PC-3 (cell line): Measurements from ENCODE around the gene ARPC5. TPM values are rescaled to one million over a fixed set of nuclear protein-coding genes. Genes with fewer than 3 reads are reported as not detected.

ENCODE experiments used
- ATAC-seq: fragments of 200-7000 bp; cut with Tn5 transposase; 2 replicates; pipeline ENCODE4 v1.9.1; 2020; ENCODE audit warnings: mild to moderate bottlenecking, moderate library complexity
- BruUV-seq: library from RNA; stranded (reverse); fragments of 400-500 nt; replicated peaks from 2 replicates; lab custom pipeline; 2021; lab: Mats Ljungman, UMichigan
- CTCF ChIA-PET: fragments of 300-600 bp; sonication (Branson Sonifier 250); formaldehyde crosslinking; loops from one replicate; lab custom pipeline; 2022; ENCODE audit warnings: antibody characterized with exemption; lab: Charles Lee
- POLR2A ChIA-PET: fragments of 300-600 bp; sonication (Branson Sonifier 250); formaldehyde crosslinking; loops from one replicate; lab custom pipeline; 2022; ENCODE audit warnings: antibody characterized with exemption; ENCODE audit not compliant: unreplicated experiment; lab: Charles Lee
- DNase-seq: peaks from one replicate; pipeline ENCODE4 v3.0.0-alpha.2; 2015
- H2AFZ ChIP-seq: fragments of 300-600 bp; sonication (generic); 2 replicates; pipeline ENCODE4 v1.6.0; 2016; ENCODE audit warnings: antibody characterized with exemption, low read length
- H3F3A ChIP-seq: fragments of 300-600 bp; sonication (generic); one replicate; pipeline ENCODE4 v1.6.0; 2017; ENCODE audit warnings: antibody characterized with exemption, low read length, control low read depth, mild to moderate bottlenecking; ENCODE audit not compliant: unreplicated experiment
- H3K27ac ChIP-seq: fragments of 300-600 bp; sonication (generic); 2 replicates; pipeline ENCODE4 v1.5.1; 2016; ENCODE audit warnings: mild to moderate bottlenecking, low read length
- H3K27me3 ChIP-seq: fragments of 300-600 bp; sonication (generic); 2 replicates; pipeline ENCODE4 v1.6.1; 2016; ENCODE audit warnings: low read length, mixed read lengths
- H3K36me3 ChIP-seq: fragments of 300-600 bp; sonication (generic); 2 replicates; pipeline ENCODE4 v1.6.1; 2016; ENCODE audit warnings: low read depth, mixed run types, low read length, mixed read lengths
- H3K4me1 ChIP-seq: fragments of 300-600 bp; sonication (generic); 2 replicates; pipeline ENCODE4 v1.5.1; 2016; ENCODE audit warnings: low read length; ENCODE audit not compliant: insufficient read depth
- H3K4me2 ChIP-seq: fragments of 300-600 bp; sonication (generic); 2 replicates; pipeline ENCODE4 v1.6.0; 2016; ENCODE audit warnings: low read length
- H3K4me3 ChIP-seq: fragments of 300-600 bp; sonication (generic); 2 replicates; pipeline ENCODE4 v1.5.1; 2016; ENCODE audit warnings: mild to moderate bottlenecking, low read length, mixed read lengths
- H3K79me2 ChIP-seq: fragments of 300-600 bp; sonication (generic); 2 replicates; pipeline ENCODE4 v1.6.1; 2017; ENCODE audit warnings: low read length, mixed read lengths
- H3K9ac ChIP-seq: fragments of 300-600 bp; sonication (generic); 2 replicates; pipeline ENCODE4 v1.6.0; 2016; ENCODE audit warnings: mild to moderate bottlenecking, low read length
- H3K9me2 ChIP-seq: fragments of 300-600 bp; sonication (generic); replicated peaks from 2 replicates; pipeline ENCODE4 v1.6.1; 2016; ENCODE audit warnings: mixed run types, low read length, mixed read lengths
- H3K9me3 ChIP-seq: fragments of 300-600 bp; sonication (generic); 2 replicates; pipeline ENCODE4 v1.6.1; 2016; ENCODE audit warnings: low read length, mixed read lengths
- H4K20me1 ChIP-seq: fragments of 300-600 bp; sonication (generic); 2 replicates; pipeline ENCODE4 v1.6.1; 2016; ENCODE audit warnings: low read length, mixed read lengths
- CTCF ChIP-seq: fragments of 300-600 bp; sonication (generic); conservative IDR thresholded peaks from 2 replicates; pipeline ENCODE4 v1.5.1; 2017; ENCODE audit warnings: antibody characterized with exemption, low read depth, mild to moderate bottlenecking, low read length
- EZH2 ChIP-seq: fragments of 300-600 bp; sonication (generic); IDR thresholded peaks from one replicate; pipeline ENCODE4 v1.6.1; 2017; ENCODE audit warnings: antibody characterized with exemption, mild to moderate bottlenecking, low read length; ENCODE audit not compliant: unreplicated experiment
- EZH2phosphoT487 ChIP-seq: fragments of 300-600 bp; sonication (generic); IDR thresholded peaks from 2 replicates; pipeline ENCODE4 v1.6.1; 2018; ENCODE audit warnings: mild to moderate bottlenecking, antibody characterized with exemption, low read length, borderline replicate concordance
- intact Hi-C: fragments of 100-400 bp; cut with micrococcal nuclease; formaldehyde crosslinking; loops from 2 replicates; pipeline ENCODE4 v1.9.0; 2023
- total RNA-seq: library from RNA; depleted of rRNA; stranded (reverse); fragments of >200 nt; gene quantifications from 2 replicates; pipeline ENCODE4 v1.2.3, GENCODE V29; 2014

Gene ARPC5
- total RNA-seq, 1 experiment from 2014 or later: 76.1 TPM

- intact Hi-C loops: no loop called here
Measured at GRCh38 chr1:183651612-183652011, 16.0 kb upstream of the ARPC5 start.

GRCh38 chr1:183648042-183648441, 12.5 kb upstream of the ARPC5 start:
- Histone ChIP-seq H3K27ac (no peak overlapping the region), H3K4me3 (no peak overlapping the region), H3K79me2 (no peaks in the 10 kb centered on the region), H4K20me1 (no peaks in the 10 kb centered on the region), H3K9me3 (no peaks in the 10 kb centered on the region), H3K36me3 (no peaks in the 10 kb centered on the region), H3K27me3 (no peaks in the 10 kb centered on the region), H2AFZ (no peak overlapping the region), H3F3A (no peaks in the 10 kb centered on the region), H3K9me2 (no peaks in the 10 kb centered on the region), H3K4me2 (no peak overlapping the region), H3K4me1 (no peaks in the 10 kb centered on the region), H3K9ac (no peak overlapping the region)
- TF ChIP-seq CTCF (no peak), EZH2 (no peak), EZH2phosphoT487 (no peak)
- BruUV-seq: no TSS peak
- intact Hi-C loops: no loop called here
- DNase-seq (no peak), ATAC-seq (no peak)
- ChIA-PET POLR2A (no interaction called here), CTCF (no interaction called here)

More at GRCh38 chr1:183651612-183652011, 16.0 kb upstream of the ARPC5 start:
- H3K4me3 ChIP-seq: no peak overlapping the region
- no peaks in the 10 kb centered on the region for H4K20me1 ChIP-seq
- H3K36me3 ChIP-seq: no peaks in the 10 kb centered on the region
- no peak overlapping the region for H3K9ac ChIP-seq
- no peaks in the 10 kb centered on the region for H3K9me3 ChIP-seq
- no peak for TF ChIP-seq EZH2phosphoT487
- no peak for TF ChIP-seq EZH2
- no peak for TF ChIP-seq CTCF
- H3K4me2 ChIP-seq: no peak overlapping the region
- DNase-seq (no peak), ATAC-seq (no peak)
- H3K27me3 ChIP-seq: no peaks in the 10 kb centered on the region
- H3K79me2 ChIP-seq: no peaks in the 10 kb centered on the region
- no peak overlapping the region for H3K27ac ChIP-seq
- ChIA-PET CTCF (no interaction called here), POLR2A (no interaction called here)
- H3K9me2 ChIP-seq: no peaks in the 10 kb centered on the region
- H3K4me1 ChIP-seq: no peaks in the 10 kb centered on the region
- no TSS peak for BruUV-seq
- H3F3A ChIP-seq: no peaks in the 10 kb centered on the region
- no peak overlapping the region for H2AFZ ChIP-seq

GRCh38 chr1:183646776-183647175, 11.2 kb upstream of the ARPC5 start:
- POLR2A ChIA-PET: no interaction called here
- no peak for DNase-seq
- Histone ChIP-seq H2AFZ (no peak overlapping the region), H3K4me1 (no peaks in the 10 kb centered on the region), H4K20me1 (no peaks in the 10 kb centered on the region), H3K79me2 (no peaks in the 10 kb centered on the region), H3K36me3 (no peaks in the 10 kb centered on the region), H3K4me3 (no peak overlapping the region), H3K9me2 (no peaks in the 10 kb centered on the region), H3K9me3 (no peaks in the 10 kb centered on the region), H3K27ac (no peak overlapping the region), H3F3A (no peaks in the 10 kb centered on the region), H3K4me2 (no peak overlapping the region), H3K9ac (no peak overlapping the region), H3K27me3 (no peaks in the 10 kb centered on the region)
- TF ChIP-seq EZH2phosphoT487 (no peak), CTCF (no peak), EZH2 (no peak)
- intact Hi-C loops: no loop called here
- CTCF ChIA-PET: no interaction called here
- no TSS peak for BruUV-seq
- ATAC-seq: no peak
